BE2C (cell line): ENCODE data around the gene SH3GLB2.
"Not testable (repeated sequence)": the region's sequence is repeated elsewhere in the genome, so short reads cannot be mapped to it uniquely, and the experiment has no call there.

Experiments used
- DNase-seq: peaks from one replicate; pipeline ENCODE4 v3.0.0-alpha.2; 2020
- H3K27me3 ChIP-seq: fragments of 250-450 bp; sonication (Bioruptor Pico); 2 replicates; pipeline ENCODE4 v1.5.1; 2020; ENCODE audit warnings: mild to moderate bottlenecking
- H3K36me3 ChIP-seq: fragments of 250-450 bp; sonication (Bioruptor Pico); 2 replicates; pipeline ENCODE4 v1.5.1; 2020; ENCODE audit warnings: mild to moderate bottlenecking
- H3K4me1 ChIP-seq: fragments of 250-450 bp; sonication (Bioruptor Pico); 2 replicates; pipeline ENCODE4 v1.5.1; 2020
- H3K4me3 ChIP-seq: 2 replicates; pipeline ENCODE4 v1.5.1; 2011; ENCODE audit warnings: low read depth, low read length
- H3K9me3 ChIP-seq: fragments of 250-450 bp; sonication (Bioruptor Pico); 2 replicates; pipeline ENCODE4 v1.5.1; 2020
- TF ChIP-seq, protein P1 (sequence below): IDR thresholded peaks from 2 replicates; pipeline ENCODE4 v1.5.1; 2012; ENCODE audit warnings: mild to moderate bottlenecking, low read depth, low read length

SH3GLB2 gene

DNA sequence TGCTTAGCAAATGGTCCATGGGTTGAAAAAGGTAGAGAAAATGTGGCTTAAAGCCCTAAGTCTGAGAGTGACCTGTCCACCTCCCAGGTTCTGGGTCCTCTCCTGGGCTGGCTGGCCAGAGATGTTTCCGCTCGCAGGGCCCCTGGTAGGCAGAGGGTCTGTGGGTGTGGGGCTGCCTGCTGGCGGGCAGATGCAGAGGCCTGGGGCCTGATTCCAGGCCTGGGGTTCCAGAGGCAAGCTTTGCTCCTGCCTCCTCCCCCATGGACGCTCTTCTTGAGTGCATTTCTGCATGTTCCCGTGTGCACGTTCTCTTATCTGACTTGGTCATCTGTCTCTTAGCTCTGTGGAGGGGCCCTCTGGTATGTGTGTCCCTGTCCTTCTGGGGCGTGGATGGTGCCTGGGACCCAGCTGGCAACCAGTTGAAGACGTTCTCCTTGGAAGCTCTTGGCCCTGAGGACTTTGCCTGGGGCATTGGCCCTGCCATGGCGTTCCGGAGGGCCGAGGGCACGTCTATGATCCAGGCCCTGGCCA, 12.0 kb upstream of the SH3GLB2 start:
- Histone ChIP-seq H3K4me1 (peaks cover 8% of the 10 kb centered on the region), H3K27me3 (no peaks in the 10 kb centered on the region), H3K9me3 (no peaks in the 10 kb centered on the region), H3K36me3 (peaks cover 24% of the 10 kb centered on the region), H3K4me3 (no peak overlapping the region)
- TF ChIP-seq, protein P1, sequence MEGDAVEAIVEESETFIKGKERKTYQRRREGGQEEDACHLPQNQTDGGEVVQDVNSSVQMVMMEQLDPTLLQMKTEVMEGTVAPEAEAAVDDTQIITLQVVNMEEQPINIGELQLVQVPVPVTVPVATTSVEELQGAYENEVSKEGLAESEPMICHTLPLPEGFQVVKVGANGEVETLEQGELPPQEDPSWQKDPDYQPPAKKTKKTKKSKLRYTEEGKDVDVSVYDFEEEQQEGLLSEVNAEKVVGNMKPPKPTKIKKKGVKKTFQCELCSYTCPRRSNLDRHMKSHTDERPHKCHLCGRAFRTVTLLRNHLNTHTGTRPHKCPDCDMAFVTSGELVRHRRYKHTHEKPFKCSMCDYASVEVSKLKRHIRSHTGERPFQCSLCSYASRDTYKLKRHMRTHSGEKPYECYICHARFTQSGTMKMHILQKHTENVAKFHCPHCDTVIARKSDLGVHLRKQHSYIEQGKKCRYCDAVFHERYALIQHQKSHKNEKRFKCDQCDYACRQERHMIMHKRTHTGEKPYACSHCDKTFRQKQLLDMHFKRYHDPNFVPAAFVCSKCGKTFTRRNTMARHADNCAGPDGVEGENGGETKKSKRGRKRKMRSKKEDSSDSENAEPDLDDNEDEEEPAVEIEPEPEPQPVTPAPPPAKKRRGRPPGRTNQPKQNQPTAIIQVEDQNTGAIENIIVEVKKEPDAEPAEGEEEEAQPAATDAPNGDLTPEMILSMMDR, result no peak
- DNase-seq, result no peak

DNA sequence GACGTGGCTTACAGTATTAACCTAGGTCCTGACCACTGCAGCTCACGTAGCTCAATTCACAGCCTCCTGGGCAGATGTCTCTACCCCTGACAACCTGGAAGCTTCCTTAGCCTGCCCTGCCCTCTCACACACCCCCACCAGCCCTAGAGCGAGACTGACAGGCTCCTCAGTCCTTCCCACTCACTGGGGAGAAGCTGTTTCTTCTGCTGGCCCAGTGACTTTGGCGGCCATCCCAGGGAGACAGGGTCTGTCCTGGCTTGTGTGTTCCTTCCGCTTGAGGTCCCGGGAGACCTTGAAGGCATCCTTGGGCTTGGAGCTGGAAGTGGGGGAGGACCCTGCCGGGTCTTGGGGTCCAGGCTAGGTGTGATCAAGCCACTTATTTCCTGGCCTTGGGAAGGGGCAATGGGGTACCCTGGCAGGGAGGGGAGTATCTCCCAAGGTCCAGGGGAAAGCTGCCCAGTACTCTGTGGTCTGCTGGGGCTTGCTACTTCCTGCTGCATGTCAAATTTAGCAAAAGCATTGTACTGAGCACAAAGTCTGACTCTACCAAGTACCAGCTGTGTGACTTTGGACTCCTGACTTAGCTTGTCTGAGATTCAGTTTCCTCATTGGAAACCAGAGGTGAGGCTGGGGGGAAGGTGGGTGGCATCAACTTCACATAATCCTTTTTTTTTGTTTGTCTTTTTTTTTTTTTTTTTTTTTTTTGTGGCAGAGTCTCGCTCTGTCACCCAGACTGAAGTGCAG, 10.2 kb upstream of the SH3GLB2 start:
- TF ChIP-seq, protein P1, result no peak
- Histone ChIP-seq H3K9me3 (no peaks in the 10 kb centered on the region), H3K4me1 (peaks cover 8% of the 10 kb centered on the region), H3K36me3 (peaks cover 24% of the 10 kb centered on the region), H3K4me3 (no peak overlapping the region; the same call in 1 of the 2 replicates), H3K27me3 (no peaks in the 10 kb centered on the region)
- DNase-seq, result no peak

- Histone ChIP-seq H3K4me1 (peaks cover 8% of the 10 kb centered on the region), H3K4me3 (peak overlapping the region; percentile 94), H3K9me3 (no peaks in the 10 kb centered on the region), H3K27me3 (no peaks in the 10 kb centered on the region), H3K36me3 (peaks cover 22% of the 10 kb centered on the region)
- DNase-seq, result no peak
- TF ChIP-seq, protein P1, result no peak
Measured at GRCh38 chr9:129037767-129038098, 9.6 kb upstream of the SH3GLB2 start.

GRCh38 chr9:129036923-129037766, 9.0 kb upstream of the SH3GLB2 start:
- peaks cover 16% of the 10 kb centered on the region for H3K36me3 ChIP-seq
- H3K27me3 ChIP-seq, result no peaks in the 10 kb centered on the region
- H3K4me3 ChIP-seq, result peak overlapping the region; percentile 94
- DNase-seq, result no peak
- TF ChIP-seq, protein P1, result no peak
- no peaks in the 10 kb centered on the region for H3K9me3 ChIP-seq
- peaks cover 5% of the 10 kb centered on the region for H3K4me1 ChIP-seq

- TF ChIP-seq, protein P1, result no peak
- Histone ChIP-seq H3K36me3 (peaks cover 9% of the 10 kb centered on the region), H3K9me3 (no peaks in the 10 kb centered on the region), H3K27me3 (no peaks in the 10 kb centered on the region), H3K4me1 (peaks cover 5% of the 10 kb centered on the region), H3K4me3 (peak within 1 kb of the TSS; percentile 94)
- DNase-seq, result peak; percentile 98
Measured at GRCh38 chr9:129036241-129036922, 8.3 kb upstream of the SH3GLB2 start, which contains the start of gene MIGA2. TSS of gene MIGA2 (plus strand) at chr9:129036626. CDS start at chr9:129040595, 3,969 bp downstream.

GRCh38 chr9:129035838-129036237, 7.7 kb upstream of the SH3GLB2 start:
- not testable (repeated sequence) for H3K4me1 ChIP-seq, H3K36me3 ChIP-seq, H3K27me3 ChIP-seq, DNase-seq, H3K9me3 ChIP-seq
- H3K4me3 ChIP-seq, result peak overlapping the region; percentile 94
